B cell (primary cell): ENCODE data around the gene MRPS11.

Source experiments
- EZH2 ChIP-seq: IDR thresholded peaks from 2 replicates; pipeline ENCODE4 v1.6.1; 2012; ENCODE audit warnings: borderline replicate concordance, low read depth, mild to moderate bottlenecking, moderate library complexity, low read length; ENCODE audit not compliant: insufficient read depth, poor library complexity, severe bottlenecking
- TF ChIP-seq, protein P1 (sequence below): fragments of 200-600 bp; IDR thresholded peaks from one replicate; pipeline ENCODE4 v1.8.0; 2022; ENCODE audit warnings: antibody characterized with exemption, mild to moderate bottlenecking

- TF ChIP-seq, protein P1, sequence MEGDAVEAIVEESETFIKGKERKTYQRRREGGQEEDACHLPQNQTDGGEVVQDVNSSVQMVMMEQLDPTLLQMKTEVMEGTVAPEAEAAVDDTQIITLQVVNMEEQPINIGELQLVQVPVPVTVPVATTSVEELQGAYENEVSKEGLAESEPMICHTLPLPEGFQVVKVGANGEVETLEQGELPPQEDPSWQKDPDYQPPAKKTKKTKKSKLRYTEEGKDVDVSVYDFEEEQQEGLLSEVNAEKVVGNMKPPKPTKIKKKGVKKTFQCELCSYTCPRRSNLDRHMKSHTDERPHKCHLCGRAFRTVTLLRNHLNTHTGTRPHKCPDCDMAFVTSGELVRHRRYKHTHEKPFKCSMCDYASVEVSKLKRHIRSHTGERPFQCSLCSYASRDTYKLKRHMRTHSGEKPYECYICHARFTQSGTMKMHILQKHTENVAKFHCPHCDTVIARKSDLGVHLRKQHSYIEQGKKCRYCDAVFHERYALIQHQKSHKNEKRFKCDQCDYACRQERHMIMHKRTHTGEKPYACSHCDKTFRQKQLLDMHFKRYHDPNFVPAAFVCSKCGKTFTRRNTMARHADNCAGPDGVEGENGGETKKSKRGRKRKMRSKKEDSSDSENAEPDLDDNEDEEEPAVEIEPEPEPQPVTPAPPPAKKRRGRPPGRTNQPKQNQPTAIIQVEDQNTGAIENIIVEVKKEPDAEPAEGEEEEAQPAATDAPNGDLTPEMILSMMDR = no peak
- no peak for TF ChIP-seq EZH2
These were observed 51.4 kb downstream of the MRPS11 start for GRCh38 chr15:88518903-88519302.
